NB4 (cell line): ENCODE data around the gene SMAD3.

Experiments
- POLR2A ChIP-seq: IDR thresholded peaks from 2 replicates; pipeline ENCODE4 v1.6.1; 2011; ENCODE audit warnings: mild to moderate bottlenecking; ENCODE audit not compliant: insufficient read length; ENCODE audit errors: extremely low read depth
- TF ChIP-seq, protein P1 (sequence below): IDR thresholded peaks from one replicate; pipeline ENCODE4 v1.5.1; 2012; ENCODE audit warnings: low read depth, low read length

DNA sequence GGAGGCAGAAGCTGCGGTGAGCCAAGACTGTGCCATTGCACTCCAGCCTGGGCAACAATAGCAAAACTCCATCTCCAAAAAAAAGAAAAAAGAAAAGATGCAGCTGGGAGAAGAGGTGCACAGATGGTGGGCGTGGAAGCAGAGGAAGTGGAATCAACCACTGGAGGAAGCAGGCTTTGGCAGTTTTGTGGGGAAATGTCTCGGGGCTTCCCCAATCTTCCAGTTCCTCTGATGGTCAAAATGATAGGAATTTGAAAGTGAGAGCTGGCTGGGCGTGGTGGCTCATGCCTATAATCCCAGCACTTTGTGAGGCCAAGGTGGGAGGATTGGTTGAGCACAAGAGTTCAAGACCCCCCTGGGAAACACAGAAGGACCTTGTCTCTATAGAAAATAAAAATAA lies 48.1 kb upstream of the SMAD3 start:
- TF ChIP-seq, protein P1, sequence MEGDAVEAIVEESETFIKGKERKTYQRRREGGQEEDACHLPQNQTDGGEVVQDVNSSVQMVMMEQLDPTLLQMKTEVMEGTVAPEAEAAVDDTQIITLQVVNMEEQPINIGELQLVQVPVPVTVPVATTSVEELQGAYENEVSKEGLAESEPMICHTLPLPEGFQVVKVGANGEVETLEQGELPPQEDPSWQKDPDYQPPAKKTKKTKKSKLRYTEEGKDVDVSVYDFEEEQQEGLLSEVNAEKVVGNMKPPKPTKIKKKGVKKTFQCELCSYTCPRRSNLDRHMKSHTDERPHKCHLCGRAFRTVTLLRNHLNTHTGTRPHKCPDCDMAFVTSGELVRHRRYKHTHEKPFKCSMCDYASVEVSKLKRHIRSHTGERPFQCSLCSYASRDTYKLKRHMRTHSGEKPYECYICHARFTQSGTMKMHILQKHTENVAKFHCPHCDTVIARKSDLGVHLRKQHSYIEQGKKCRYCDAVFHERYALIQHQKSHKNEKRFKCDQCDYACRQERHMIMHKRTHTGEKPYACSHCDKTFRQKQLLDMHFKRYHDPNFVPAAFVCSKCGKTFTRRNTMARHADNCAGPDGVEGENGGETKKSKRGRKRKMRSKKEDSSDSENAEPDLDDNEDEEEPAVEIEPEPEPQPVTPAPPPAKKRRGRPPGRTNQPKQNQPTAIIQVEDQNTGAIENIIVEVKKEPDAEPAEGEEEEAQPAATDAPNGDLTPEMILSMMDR, result no peak
- TF ChIP-seq POLR2A, result no peak
